K562 (cell line): ENCODE data around the gene AP2A2.

Experiments used
- ARID1B ChIP-seq: fragments of 450-650 bp; IDR thresholded peaks from 2 replicates; pipeline ENCODE4 v1.6.1; 2016; ENCODE audit warnings: antibody characterized with exemption, mild to moderate bottlenecking, inconsistent platforms
- BACH1 ChIP-seq: fragments of 200-800 bp; sonication (Bioruptor generic); IDR thresholded peaks from 2 replicates; pipeline ENCODE4 v1.6.1; 2016; ENCODE audit warnings: missing genetic modification characterization, missing compliant biosample characterization
- DLX4 ChIP-seq: fragments of 250-450 bp; sonication (Bioruptor Pico); IDR thresholded peaks from 2 replicates; pipeline ENCODE4 v1.6.1; 2021; ENCODE audit warnings: mild to moderate bottlenecking
- ELF2 ChIP-seq: fragments of 250-450 bp; sonication (Bioruptor Pico); IDR thresholded peaks from 2 replicates; pipeline ENCODE4 v1.5.0; 2021; ENCODE audit warnings: mild to moderate bottlenecking
- ESRRA ChIP-seq: fragments of 450-650 bp; IDR thresholded peaks from 2 replicates; pipeline ENCODE4 v1.6.1; 2014; ENCODE audit warnings: low read depth, mild to moderate bottlenecking, moderate library complexity, borderline replicate concordance
- RAD21 ChIP-seq, 2 experiments: fragments of 250-450 bp in 1 of 2; fragments of 450-650 bp in 1 of 2; sonication (Bioruptor Pico) in 1 of 2; formaldehyde crosslinking in 1 of 2; IDR thresholded peaks in 1 of 2; conservative IDR thresholded peaks in 1 of 2; 2 replicates each; pipeline versions ENCODE4 v1.4.0 to v1.8.0; 2020 to 2022; ENCODE audit warnings: mild to moderate bottlenecking in 2 of 2, moderate library complexity in 1 of 2
- RERE ChIP-seq: sonication (generic); formaldehyde crosslinking; IDR thresholded peaks from 2 replicates; pipeline ENCODE4 v1.8.0; 2023; ENCODE audit warnings: missing genetic modification reagents, mild to moderate bottlenecking, borderline replicate concordance
- REST ChIP-seq, 2 experiments: fragments of 450-650 bp; formaldehyde crosslinking in 1 of 2; IDR thresholded peaks; 2 replicates each; pipeline versions ENCODE4 v1.4.0 to v1.6.1; 2014 to 2020; ENCODE audit warnings: mild to moderate bottlenecking in 2 of 2, borderline replicate concordance in 1 of 2, low read depth in 1 of 2
- STAT6 ChIP-seq: sonication (generic); formaldehyde crosslinking; IDR thresholded peaks from 2 replicates; pipeline ENCODE4 v1.8.1; 2023; ENCODE audit warnings: mild to moderate bottlenecking, missing genetic modification reagents
- TCF7L2 ChIP-seq: fragments of 150-350 bp; IDR thresholded peaks from 2 replicates; pipeline ENCODE4 v1.6.1; 2016; ENCODE audit warnings: low read depth, mild to moderate bottlenecking, low read length, moderate library complexity
- ZBTB49 ChIP-seq: sonication (generic); formaldehyde crosslinking; IDR thresholded peaks from 2 replicates; pipeline ENCODE4 v1.8.0; 2022; ENCODE audit warnings: missing genetic modification reagents, mild to moderate bottlenecking, borderline replicate concordance
- ZNF395 ChIP-seq: fragments of 200-800 bp; sonication (Bioruptor generic); IDR thresholded peaks from 2 replicates; pipeline ENCODE4 v1.6.1; 2017; ENCODE audit warnings: missing genetic modification characterization, missing compliant biosample characterization

GRCh38 chr11:971092-971690 lies 45.5 kb downstream of the AP2A2 start:
- TF ChIP-seq STAT6 (no peak), BACH1 (tag) (no peak), DLX4 (no peak), ZBTB49 (CRISPR knock-in tag) (no peak), ESRRA (no peak), ELF2 (CRISPR knock-in tag) (no peak), ZNF395 (no peak), REST (IDR thresholded peaks at IDR 0.05; ENCODE audit: borderline replicate concordance) (no peak), REST (CRISPR knock-in tag; IDR thresholded peaks at IDR 0.05; ENCODE audit: low read depth) (no peak), TCF7L2 (no peak), RERE (CRISPR knock-in tag) (no peak), RAD21 (CRISPR knock-in tag; conservative IDR thresholded peaks at IDR 0.05 in 1 of 2, IDR thresholded peaks at IDR 0.05 in 1 of 2) (no peak), ARID1B (no peak)
